C4-2B (cell line): ENCODE data around the gene NCCRP1.
"Not testable (repeated sequence)": the region's sequence is repeated elsewhere in the genome, so short reads cannot be mapped to it uniquely, and the experiment has no call there.

Experiments
- H3K27ac ChIP-seq: fragments of 450-650 bp; 2 replicates; pipeline ENCODE4 v1.5.1; 2017
- CTCF ChIP-seq: fragments of 450-650 bp; conservative IDR thresholded peaks from 2 replicates; pipeline ENCODE4 v1.5.1; 2017; ENCODE audit warnings: mild to moderate bottlenecking
- ZFX ChIP-seq: fragments of 450-650 bp; IDR thresholded peaks from 2 replicates; pipeline ENCODE4 v1.6.1; 2017

The NCCRP1 gene

GRCh38 chr19:39230096-39230764, 33.5 kb downstream of the NCCRP1 start:
- no peak overlapping the region for H3K27ac ChIP-seq
- TF ChIP-seq ZFX (no peak), CTCF (no peak)

GRCh38 chr19:39232708-39233107, 35.9 kb downstream of the NCCRP1 start:
- H3K27ac ChIP-seq, result no peak overlapping the region
- TF ChIP-seq CTCF (no peak), ZFX (no peak)

GRCh38 chr19:39236527-39236926, 39.8 kb downstream of the NCCRP1 start:
- TF ChIP-seq CTCF (no peak), ZFX (no peak)
- no peak overlapping the region for H3K27ac ChIP-seq

- peak overlapping the region; percentile 42 for H3K27ac ChIP-seq
- TF ChIP-seq CTCF (no peak), ZFX (no peak)
Observed at GRCh38 chr19:39237200-39238184, 40.7 kb downstream of the NCCRP1 start.

- H3K27ac ChIP-seq, result peak overlapping the region; percentile 42
- TF ChIP-seq CTCF (no peak), ZFX (no peak)
Observed at GRCh38 chr19:39238209-39238608, 41.4 kb downstream of the NCCRP1 start.

- H3K27ac ChIP-seq, result no peak overlapping the region
- TF ChIP-seq CTCF, result no peak
- TF ChIP-seq ZFX, result no peak
Observed at GRCh38 chr19:39238944-39239343, 42.2 kb downstream of the NCCRP1 start.

GRCh38 chr19:39240421-39240820, 43.7 kb downstream of the NCCRP1 start:
- TF ChIP-seq CTCF (no peak), ZFX (no peak)
- H3K27ac ChIP-seq, result no peak overlapping the region

GRCh38 chr19:39243741-39244140, 47.0 kb downstream of the NCCRP1 start:
- not testable (repeated sequence) for H3K27ac ChIP-seq

- H3K27ac ChIP-seq, result not testable (repeated sequence)
Observed at GRCh38 chr19:39244410-39245100, 47.8 kb downstream of the NCCRP1 start, which contains the start of gene IFNL3. IFNL3 (minus strand) TSS chr19:39245006; CDS start chr19:39244967, 39 bp downstream.

- H3K27ac ChIP-seq, result not testable (repeated sequence)
Observed at GRCh38 chr19:39245166-39245565, 48.4 kb downstream of the NCCRP1 start.
